Measurements from ENCODE around the gene NXN. TPM values are rescaled to one million over a fixed set of nuclear protein-coding genes. Genes with fewer than 3 reads are reported as not detected.
A peak's percentile ranks its signal among the peaks of the same experiment; 100 is the strongest.
"Not testable (repeated sequence)": the region's sequence is repeated elsewhere in the genome, so short reads cannot be mapped to it uniquely, and the experiment has no call there.

Gene NXN
- total RNA-seq, 1 donor from 2014 or later = 53.1 TPM

DNA sequence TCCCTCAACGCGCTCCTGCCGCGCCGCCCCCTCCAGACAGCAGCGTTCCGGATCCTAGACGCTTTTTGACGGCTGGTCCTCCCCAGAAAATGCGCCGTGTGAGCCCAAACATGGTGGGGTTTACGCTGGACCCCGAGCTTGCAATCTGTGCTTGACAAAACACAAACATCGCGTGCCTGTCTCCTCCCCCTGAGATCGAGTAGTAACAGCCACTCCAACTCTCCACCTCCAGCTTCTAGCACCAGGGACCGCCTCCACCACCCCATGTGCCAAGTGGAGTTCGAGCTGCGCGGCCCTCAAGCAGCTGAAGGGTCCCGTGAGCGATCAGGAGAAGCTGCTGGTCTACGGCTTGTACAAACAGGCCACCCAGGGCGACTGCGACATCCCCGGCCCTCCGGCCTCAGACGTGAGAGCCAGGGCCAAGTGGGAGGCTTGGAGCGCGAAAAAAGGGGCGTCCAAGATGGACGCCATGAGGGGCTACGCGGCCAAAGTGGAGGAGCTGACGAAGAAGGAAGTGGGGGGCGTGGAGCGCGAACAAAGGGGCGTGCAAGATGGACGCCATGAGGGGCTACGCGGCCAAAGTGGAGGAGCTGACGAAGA is 226.9 kb downstream of the NXN start:
- H3K9me3 Mint-ChIP-seq (ENCODE audit: low read depth) = peaks cover 8% of the 10 kb centered on the region
- H3K36me3 Mint-ChIP-seq (ENCODE audit: insufficient read depth) = peaks cover 29% of the 10 kb centered on the region
- DNase-seq (ENCODE audit: low spot score, unreplicated experiment) = no peak
- H3K4me1 Mint-ChIP-seq (ENCODE audit: low read depth) = peaks cover 40% of the 10 kb centered on the region
- peak overlapping the region; percentile 99 for H3K27ac Mint-ChIP-seq
- TF ChIP-seq, protein P1, sequence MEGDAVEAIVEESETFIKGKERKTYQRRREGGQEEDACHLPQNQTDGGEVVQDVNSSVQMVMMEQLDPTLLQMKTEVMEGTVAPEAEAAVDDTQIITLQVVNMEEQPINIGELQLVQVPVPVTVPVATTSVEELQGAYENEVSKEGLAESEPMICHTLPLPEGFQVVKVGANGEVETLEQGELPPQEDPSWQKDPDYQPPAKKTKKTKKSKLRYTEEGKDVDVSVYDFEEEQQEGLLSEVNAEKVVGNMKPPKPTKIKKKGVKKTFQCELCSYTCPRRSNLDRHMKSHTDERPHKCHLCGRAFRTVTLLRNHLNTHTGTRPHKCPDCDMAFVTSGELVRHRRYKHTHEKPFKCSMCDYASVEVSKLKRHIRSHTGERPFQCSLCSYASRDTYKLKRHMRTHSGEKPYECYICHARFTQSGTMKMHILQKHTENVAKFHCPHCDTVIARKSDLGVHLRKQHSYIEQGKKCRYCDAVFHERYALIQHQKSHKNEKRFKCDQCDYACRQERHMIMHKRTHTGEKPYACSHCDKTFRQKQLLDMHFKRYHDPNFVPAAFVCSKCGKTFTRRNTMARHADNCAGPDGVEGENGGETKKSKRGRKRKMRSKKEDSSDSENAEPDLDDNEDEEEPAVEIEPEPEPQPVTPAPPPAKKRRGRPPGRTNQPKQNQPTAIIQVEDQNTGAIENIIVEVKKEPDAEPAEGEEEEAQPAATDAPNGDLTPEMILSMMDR (IDR thresholded peaks at IDR 0.05; ENCODE audit: unreplicated experiment) = no peak
- no peaks in the 10 kb centered on the region for H3K27me3 Mint-ChIP-seq
- peak overlapping the region; percentile 94 for H3K4me3 Mint-ChIP-seq (ENCODE audit: low read depth)

DNA sequence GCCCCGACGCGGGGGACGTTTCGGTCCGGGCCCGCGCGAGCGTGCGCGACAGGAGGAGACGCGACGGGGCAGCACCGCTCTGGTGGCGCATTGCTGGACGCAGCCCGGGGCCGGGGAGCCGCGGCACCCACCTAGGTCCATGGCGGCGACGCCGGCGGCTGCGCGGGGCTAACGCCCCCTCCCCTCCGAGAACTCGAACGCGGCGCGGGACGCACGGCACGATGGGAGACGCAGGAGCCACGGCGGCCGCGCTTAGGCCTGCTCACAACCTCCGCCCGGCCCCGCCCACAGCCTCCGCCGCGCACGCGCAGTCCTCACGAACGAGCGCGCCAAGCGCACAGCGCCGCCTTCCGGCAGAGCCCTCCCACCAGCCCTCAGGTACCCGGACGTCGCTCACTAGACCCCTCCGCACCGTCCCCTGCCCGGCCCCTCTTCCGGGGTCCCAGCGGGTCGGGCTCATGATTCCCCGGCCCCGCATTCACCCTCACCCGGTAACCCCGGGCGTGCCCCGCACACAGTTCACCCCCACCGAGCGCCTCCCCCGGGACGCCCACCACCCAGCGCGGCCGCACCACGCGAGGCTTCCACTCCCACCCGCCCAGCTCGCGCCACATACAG is 227.5 kb downstream of the NXN start, which contains the start of gene GEMIN4:
GEMIN4 (minus strand) TSS at position 263 of the 618 bp plus-strand sequence; CDS start at position 141, 122 bp downstream.
- Mint-ChIP-seq H3K27me3 (no peaks in the 10 kb centered on the region), H3K27ac (peak within 1 kb of the TSS; percentile 99), H3K9me3 (ENCODE audit: low read depth) (peaks cover 8% of the 10 kb centered on the region), H3K4me3 (ENCODE audit: low read depth) (peak within 1 kb of the TSS; percentile 94), H3K36me3 (ENCODE audit: insufficient read depth) (peaks cover 26% of the 10 kb centered on the region), H3K4me1 (ENCODE audit: low read depth) (peaks cover 40% of the 10 kb centered on the region)
- DNase-seq (ENCODE audit: low spot score, unreplicated experiment) = peak; percentile 98
- TF ChIP-seq, protein P1 (IDR thresholded peaks at IDR 0.05; ENCODE audit: unreplicated experiment) = peak; percentile 98

DNA sequence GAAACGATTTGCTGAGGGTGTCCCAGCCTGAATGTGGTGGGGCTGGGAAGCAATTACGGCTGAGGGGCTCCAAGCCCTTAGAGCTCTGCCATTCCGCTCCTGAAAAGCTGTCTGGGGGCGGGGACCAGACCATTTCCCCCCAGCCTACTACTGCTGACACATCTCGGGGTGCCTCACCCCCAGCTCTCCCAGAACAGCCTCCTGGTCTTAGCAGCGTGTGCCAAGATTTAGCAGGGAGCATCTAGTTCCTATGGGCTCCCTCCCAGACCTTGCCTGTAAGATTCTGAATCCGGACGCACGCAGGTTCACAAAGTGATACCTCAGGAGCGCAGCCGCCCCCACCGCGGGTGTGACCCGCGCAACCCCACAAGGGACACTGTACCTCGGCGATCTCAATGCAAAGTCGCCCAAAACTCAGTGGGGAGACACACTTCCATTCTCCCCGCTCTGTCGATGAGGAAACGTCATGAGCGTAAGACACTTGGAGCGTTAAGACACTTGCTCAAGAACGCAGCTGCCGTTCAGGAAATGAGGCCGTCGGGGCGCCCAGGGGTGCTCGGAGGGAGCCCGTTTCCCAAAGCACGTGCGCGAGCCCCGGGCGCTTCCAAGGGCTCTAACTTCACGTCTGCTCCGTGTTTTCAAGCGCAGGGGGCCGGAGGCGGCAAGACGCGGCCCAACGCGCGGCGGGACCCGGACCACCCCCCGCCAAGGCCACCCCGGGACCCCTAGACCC is 228.1 kb downstream of the NXN start:
- H3K9me3 Mint-ChIP-seq (ENCODE audit: low read depth) = peaks cover 8% of the 10 kb centered on the region
- DNase-seq (ENCODE audit: low spot score, unreplicated experiment) = no peak
- H3K36me3 Mint-ChIP-seq (ENCODE audit: insufficient read depth) = peaks cover 21% of the 10 kb centered on the region
- no peaks in the 10 kb centered on the region for H3K27me3 Mint-ChIP-seq
- TF ChIP-seq, protein P1 (IDR thresholded peaks at IDR 0.05; ENCODE audit: unreplicated experiment) = no peak
- H3K4me3 Mint-ChIP-seq (ENCODE audit: low read depth) = peak overlapping the region; percentile 94
- H3K27ac Mint-ChIP-seq = peak overlapping the region; percentile 98
- peaks cover 38% of the 10 kb centered on the region for H3K4me1 Mint-ChIP-seq (ENCODE audit: low read depth)

DNA sequence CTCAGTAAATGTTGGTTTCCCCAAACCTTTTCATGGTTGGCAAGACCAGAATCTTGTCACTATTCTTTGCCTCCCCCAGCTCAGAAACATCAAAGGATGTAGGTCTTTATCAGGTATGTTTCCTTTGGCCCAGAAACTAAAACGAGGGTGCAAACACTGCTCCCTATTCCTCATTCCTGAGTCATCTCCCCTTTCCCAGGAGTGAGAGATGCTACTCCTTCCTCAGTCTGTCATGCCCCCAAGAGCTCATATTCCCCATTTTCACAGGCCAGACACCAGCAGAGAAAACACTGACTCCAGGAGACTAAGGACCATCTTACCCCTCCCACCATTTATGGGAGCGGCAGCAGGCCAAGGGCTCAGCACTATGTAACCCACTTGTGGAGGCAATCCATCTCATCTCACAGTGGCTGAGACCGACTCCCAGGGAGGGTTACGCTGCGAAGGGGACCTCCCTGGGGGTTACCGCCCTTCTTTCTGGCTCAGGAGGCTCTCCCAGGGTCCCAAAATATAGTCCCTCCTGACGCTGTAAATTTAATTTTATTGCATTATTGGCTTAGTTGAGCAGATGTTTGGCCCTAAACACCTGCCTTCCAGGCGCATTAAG is 229.0 kb downstream of the NXN start:
- Mint-ChIP-seq H3K27me3 (no peaks in the 10 kb centered on the region), H3K36me3 (ENCODE audit: insufficient read depth) (peaks cover 12% of the 10 kb centered on the region)
- DNase-seq (ENCODE audit: low spot score, unreplicated experiment) = no peak

DNA sequence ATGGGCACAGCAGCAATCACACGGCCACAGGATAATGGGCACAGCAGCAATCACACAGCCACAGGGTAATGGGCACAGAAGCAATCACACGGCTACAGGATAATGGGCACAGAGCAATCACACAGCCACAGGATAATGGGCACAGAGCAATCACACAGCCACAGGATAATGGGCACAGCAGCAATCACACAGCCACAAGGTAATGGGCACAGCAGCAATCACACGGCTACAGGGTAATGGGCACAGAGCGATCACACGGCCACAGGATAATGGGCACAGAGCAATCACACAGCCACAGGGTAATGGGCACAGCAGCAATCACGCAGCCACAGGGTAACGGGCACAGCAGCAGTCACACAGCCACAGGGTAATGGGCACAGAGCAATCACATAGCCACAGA is 230.2 kb downstream of the NXN start:
- peaks cover 25% of the 10 kb centered on the region for H3K4me1 Mint-ChIP-seq (ENCODE audit: low read depth)
- H3K36me3 Mint-ChIP-seq (ENCODE audit: insufficient read depth) = peaks cover 12% of the 10 kb centered on the region
- H3K4me3 Mint-ChIP-seq (ENCODE audit: low read depth); H3K27me3 Mint-ChIP-seq; H3K9me3 Mint-ChIP-seq (ENCODE audit: low read depth); H3K27ac Mint-ChIP-seq; DNase-seq (ENCODE audit: low spot score, unreplicated experiment): not testable (repeated sequence)

More for the DNA sequence above, 229.0 kb downstream of the NXN start:
- TF ChIP-seq, protein P1 (IDR thresholded peaks at IDR 0.05; ENCODE audit: unreplicated experiment) = no peak
- peak overlapping the region; percentile 94 for H3K4me3 Mint-ChIP-seq (ENCODE audit: low read depth)
- H3K27ac Mint-ChIP-seq = no peak overlapping the region
- H3K9me3 Mint-ChIP-seq (ENCODE audit: low read depth) = peaks cover under 1% of the 10 kb centered on the region
- H3K4me1 Mint-ChIP-seq (ENCODE audit: low read depth) = peaks cover 29% of the 10 kb centered on the region

Small RNA genes within 50 kb of the gene (microRNA-seq; reads per million reads assigned to microRNA genes)
- gene MIR3183 (ENCODE audit: borderline number of aligned reads, unreplicated experiment) = not detected

Other genes starting within 250 kb of the NXN start
- 27.2 and 28.0 TPM in 2 replicates for gene TLCD3A, start 247.2 kb downstream of the NXN start, total RNA-seq
- gene GEMIN4, start 227.5 kb downstream of the NXN start, total RNA-seq = 39.8 and 43.2 TPM in 2 replicates
- 79.9 and 109 TPM in 2 replicates for gene GLOD4, start 197.5 kb downstream of the NXN start, total RNA-seq
- gene MRM3, start 197.4 kb downstream of the NXN start, total RNA-seq = 14.5 and 17.9 TPM in 2 replicates
- gene TIMM22, start 17.4 kb upstream of the NXN start, total RNA-seq = 14.1 and 14.3 TPM in 2 replicates
- 61.0 and 64.6 TPM in 2 replicates for gene ABR, start 200.2 kb upstream of the NXN start, total RNA-seq

Measured in progenitor cell of endocrine pancreas (in vitro differentiated cells).